H1 (cell line): ENCODE results near the gene C21orf91. TPM values are rescaled to one million over a fixed set of nuclear protein-coding genes. Genes with fewer than 3 reads are reported as not detected.

Experiments used
- CTCF ChIA-PET: fragments of 300-600 bp; sonication (Branson Sonifier 250); formaldehyde crosslinking; loops from one replicate; lab custom pipeline; 2021; ENCODE audit not compliant: partially characterized antibody; lab: Charles Lee
- POLR2A ChIA-PET: fragments of 300-600 bp; sonication (Branson Sonifier 250); formaldehyde crosslinking; loops from one replicate; lab custom pipeline; 2021; ENCODE audit warnings: inconsistent platforms; ENCODE audit not compliant: partially characterized antibody; lab: Charles Lee
- DNase-seq, 2 experiments: peaks; one replicate each; pipeline versions ENCODE4 v3.0.0 to v3.0.0-alpha.2; 2010 to 2022; ENCODE audit warnings: low spot score in 2 of 2, low read depth in 1 of 2, mixed read lengths in 1 of 2
- FAIRE-seq: peaks from 2 replicates; lab custom pipeline; 2011; peaks lifted over from hg19 to GRCh38; lab: Jason Lieb, UNC
- H2AFZ ChIP-seq: 2 replicates; pipeline ENCODE4 v1.8.1; 2012; ENCODE audit warnings: low read length, inconsistent platforms
- H2AK5ac ChIP-seq: 2 replicates; pipeline ENCODE4 v1.6.1; 2013; ENCODE audit warnings: low read depth, low read length
- H2BK120ac ChIP-seq: replicated peaks from 2 replicates; pipeline ENCODE3; 2013; ENCODE audit warnings: low read depth, low read length, inconsistent platforms
- H2BK12ac ChIP-seq: 2 replicates; pipeline ENCODE4 v1.6.1; 2013; ENCODE audit warnings: low read depth, low read length
- H2BK15ac ChIP-seq: 2 replicates; pipeline ENCODE4 v1.6.1; 2013; ENCODE audit warnings: low read length
- H2BK20ac ChIP-seq: 2 replicates; pipeline ENCODE4 v1.6.1; 2013; ENCODE audit warnings: low read length
- H2BK5ac ChIP-seq: 2 replicates; pipeline ENCODE4 v1.6.1; 2013; ENCODE audit warnings: low read depth, low read length
- H3K14ac ChIP-seq: 2 replicates; pipeline ENCODE4 v1.6.1; 2013; ENCODE audit warnings: inconsistent platforms; ENCODE audit not compliant: insufficient read length
- H3K18ac ChIP-seq: 2 replicates; pipeline ENCODE4 v1.6.1; 2013; ENCODE audit warnings: low read length; ENCODE audit errors: extremely low read depth
- H3K23ac ChIP-seq: 2 replicates; pipeline ENCODE4 v1.6.1; 2013; ENCODE audit warnings: inconsistent platforms; ENCODE audit not compliant: insufficient read length
- H3K23me2 ChIP-seq: 2 replicates; pipeline ENCODE4 v1.6.1; 2013; ENCODE audit warnings: low read depth, low read length
- H3K27ac ChIP-seq: 2 replicates; pipeline ENCODE4 v1.6.1; 2011; ENCODE audit warnings: low read depth, low read length, inconsistent platforms
- H3K27me3 ChIP-seq, 4 experiments: replicated peaks in 1 of 4; 1 replicate in 1 of 4; 2 replicates in 3 of 4; pipeline versions ENCODE4 v1.6.1 to v1.8.1; 2011 to 2013; ENCODE audit warnings: low read length in 3 of 4, mild to moderate bottlenecking in 3 of 4, inconsistent platforms in 2 of 4, mixed read lengths in 2 of 4, moderate library complexity in 1 of 4; ENCODE audit not compliant: control insufficient read depth in 3 of 4, insufficient read depth in 3 of 4; ENCODE audit errors: extremely low read depth in 1 of 4
- H3K36me3 ChIP-seq, 4 experiments: 2 replicates each; pipeline versions ENCODE4 v1.6.1 to v1.8.1; 2011 to 2013; ENCODE audit warnings: mild to moderate bottlenecking in 4 of 4, low read length in 3 of 4, moderate library complexity in 2 of 4, control low read depth in 1 of 4, inconsistent platforms in 1 of 4; ENCODE audit not compliant: insufficient read depth in 4 of 4, control insufficient read depth in 2 of 4
- H3K4ac ChIP-seq: replicated peaks from 2 replicates; pipeline ENCODE3; 2013; ENCODE audit warnings: low read length, low read depth, mixed read lengths, inconsistent platforms; ENCODE audit not compliant: insufficient read length
- H3K4me1 ChIP-seq, 4 experiments: replicated peaks in 1 of 4; 1 replicate in 1 of 4; 2 replicates in 3 of 4; pipeline versions ENCODE4 v1.6.1 to v1.8.1; 2011 to 2013; ENCODE audit warnings: low read length in 3 of 4, inconsistent platforms in 2 of 4, mixed read lengths in 1 of 4; ENCODE audit not compliant: insufficient read depth in 4 of 4, control insufficient read depth in 3 of 4
- H3K4me2 ChIP-seq, 2 experiments: 2 replicates each; pipeline versions ENCODE4 v1.6.1 to v1.8.1; 2011 to 2013; ENCODE audit warnings: low read depth in 2 of 2, low read length in 2 of 2, control low read depth in 1 of 2, inconsistent platforms in 1 of 2, mild to moderate bottlenecking in 1 of 2; ENCODE audit not compliant: insufficient read depth in 1 of 2
- H3K4me3 ChIP-seq, 4 experiments: fragments of 200-600, 300-600 bp in 1 of 4; sonication (generic), shearing (Covaris generic), sonication (Bioruptor Twin) in 1 of 4; 2 replicates each; pipeline versions ENCODE4 v1.5.1 to v1.8.1; 2011 to 2016; ENCODE audit warnings: low read length in 4 of 4, low read depth in 3 of 4, control low read depth in 2 of 4, inconsistent platforms in 2 of 4, mild to moderate bottlenecking in 2 of 4, mixed read lengths in 1 of 4, moderate library complexity in 1 of 4; ENCODE audit not compliant: insufficient read depth in 2 of 4; ENCODE audit errors: extremely low read depth in 1 of 4
- H3K56ac ChIP-seq: replicated peaks from 2 replicates; pipeline ENCODE3; 2013; ENCODE audit warnings: low read depth, mild to moderate bottlenecking, mixed read lengths, low read length, inconsistent platforms; ENCODE audit not compliant: insufficient read length
- H3K79me1 ChIP-seq: 2 replicates; pipeline ENCODE4 v1.6.1; 2013; ENCODE audit warnings: low read depth, low read length, control low read depth
- H3K79me2 ChIP-seq, 2 experiments: 2 replicates each; pipeline versions ENCODE4 v1.6.1 to v1.8.1; 2012 to 2013; ENCODE audit warnings: low read length in 2 of 2, mild to moderate bottlenecking in 2 of 2, inconsistent platforms in 1 of 2; ENCODE audit not compliant: insufficient read depth in 2 of 2, control insufficient read depth in 1 of 2
- H3K9ac ChIP-seq, 4 experiments: replicated peaks in 1 of 4; 1 replicate in 1 of 4; 2 replicates in 3 of 4; pipeline versions ENCODE4 v1.6.1 to v1.8.1; 2011 to 2013; ENCODE audit warnings: low read depth in 3 of 4, low read length in 3 of 4, control low read depth in 2 of 4, mild to moderate bottlenecking in 2 of 4, moderate library complexity in 2 of 4, inconsistent platforms in 1 of 4; ENCODE audit errors: extremely low read depth in 1 of 4
- H3K9me3 ChIP-seq, 2 experiments: 2 replicates each; pipeline versions ENCODE4 v1.6.1 to v1.8.1; 2012 to 2013; ENCODE audit warnings: mild to moderate bottlenecking in 2 of 2, moderate library complexity in 2 of 2, control low read depth in 1 of 2, inconsistent platforms in 1 of 2, low read depth in 1 of 2, low read length in 1 of 2, mixed read lengths in 1 of 2; ENCODE audit not compliant: insufficient read depth in 2 of 2
- H4K20me1 ChIP-seq, 2 experiments: replicated peaks in 1 of 2; 2 replicates each; pipeline versions ENCODE3 to v1.8.1; 2011 to 2013; ENCODE audit warnings: inconsistent platforms in 2 of 2, low read length in 2 of 2, mild to moderate bottlenecking in 1 of 2; ENCODE audit not compliant: insufficient read depth in 2 of 2, control insufficient read depth in 1 of 2
- H4K5ac ChIP-seq: 2 replicates; pipeline ENCODE4 v1.6.1; 2013; ENCODE audit warnings: low read length, low read depth, mixed read lengths, inconsistent platforms; ENCODE audit not compliant: insufficient read length
- H4K8ac ChIP-seq: 2 replicates; pipeline ENCODE4 v1.8.0; 2013; ENCODE audit warnings: mild to moderate bottlenecking, moderate library complexity, low read length, inconsistent platforms; ENCODE audit not compliant: insufficient read depth; ENCODE audit errors: extremely low read depth
- H4K91ac ChIP-seq: replicated peaks from 2 replicates; pipeline ENCODE3; 2013; ENCODE audit warnings: low read length, mixed read lengths, inconsistent platforms; ENCODE audit not compliant: insufficient read length
- BACH1 ChIP-seq: IDR thresholded peaks from 2 replicates; pipeline ENCODE4 v1.6.1; 2012; ENCODE audit warnings: low read length, improper control_type of control experiment
- CBX5 ChIP-seq: fragments of 300-800, 300-1000 bp; sonication (generic); IDR thresholded peaks from 2 replicates; pipeline ENCODE4 v1.7.1; 2016; ENCODE audit warnings: antibody characterized with exemption, low read length, low read depth
- CEBPB ChIP-seq: IDR thresholded peaks from 2 replicates; pipeline ENCODE4 v1.6.1; 2012; ENCODE audit warnings: low read depth, low read length
- CTBP2 ChIP-seq: IDR thresholded peaks from 2 replicates; pipeline ENCODE4 v1.7.0; 2011; ENCODE audit warnings: borderline replicate concordance, mild to moderate bottlenecking, moderate library complexity, mixed read lengths, low read length; ENCODE audit not compliant: insufficient read depth, insufficient read length
- HDAC6 ChIP-seq: IDR thresholded peaks from one replicate; pipeline ENCODE4 v1.7.1; 2012; ENCODE audit warnings: low read depth, mild to moderate bottlenecking, inconsistent platforms, low read length, moderate library complexity
- KDM1A ChIP-seq: fragments of 200-600, 300-600 bp; sonication (generic); IDR thresholded peaks from 2 replicates; pipeline ENCODE4 v1.7.1; 2016; ENCODE audit warnings: mild to moderate bottlenecking, low read length, borderline replicate concordance
- MAFK ChIP-seq: IDR thresholded peaks from 2 replicates; pipeline ENCODE4 v1.6.1; 2012; ENCODE audit warnings: low read depth, mild to moderate bottlenecking, improper control_type of control experiment, low read length
- NRF1 ChIP-seq: IDR thresholded peaks from 2 replicates; pipeline ENCODE4 v1.6.1; 2011; ENCODE audit warnings: mild to moderate bottlenecking, low read depth, low read length, improper control_type of control experiment
- RAD21 ChIP-seq, 2 experiments: IDR thresholded peaks in 1 of 2; conservative IDR thresholded peaks in 1 of 2; 2 replicates each; pipeline ENCODE4 v1.6.1; 2011; ENCODE audit warnings: low read depth in 2 of 2, low read length in 2 of 2, improper control_type of control experiment in 1 of 2, inconsistent platforms in 1 of 2, mild to moderate bottlenecking in 1 of 2, moderate library complexity in 1 of 2
- SAP30 ChIP-seq: fragments of 300-600 bp; sonication (generic); IDR thresholded peaks from 2 replicates; pipeline ENCODE4 v1.7.1; 2012; ENCODE audit warnings: low read length, moderate library complexity, mild to moderate bottlenecking, inconsistent platforms; ENCODE audit not compliant: insufficient read depth, insufficient replicate concordance
- SIX5 ChIP-seq: IDR thresholded peaks from 2 replicates; pipeline ENCODE4 v1.6.1; 2011; ENCODE audit warnings: mild to moderate bottlenecking, low read depth, low read length
- SP4 ChIP-seq: IDR thresholded peaks from 2 replicates; pipeline ENCODE4 v1.6.1; 2012; ENCODE audit warnings: low read length, inconsistent platforms
- TAF7 ChIP-seq: optimal IDR thresholded peaks from 2 replicates; pipeline ENCODE3; 2011; ENCODE audit warnings: low read depth, mild to moderate bottlenecking, inconsistent platforms, low read length, moderate library complexity, borderline replicate concordance
- TCF12 ChIP-seq: IDR thresholded peaks from 2 replicates; pipeline ENCODE4 v1.6.1; 2011; ENCODE audit warnings: low read depth, mild to moderate bottlenecking, low read length
- WGBS, 2 experiments: shearing (Covaris generic) in 1 of 2; methylation state at CpG; one replicate each; pipeline versions ENCODE4 v1.1.6 to v1.1.7; 2013 to 2015; ENCODE audit warnings: low lambda C conversion rate in 2 of 2, mixed read lengths in 2 of 2, inconsistent platforms in 1 of 2, low coverage in 1 of 2, missing lambda C conversion rate in 1 of 2; ENCODE audit not compliant: insufficient replicate concordance in 2 of 2, insufficient coverage in 1 of 2, insufficient read length in 1 of 2; ENCODE audit errors: extremely low coverage in 1 of 2, missing lambda C conversion rate in 1 of 2; 5-methylcytosine and 5-hydroxymethylcytosine counted together
- polyA plus RNA-seq, 7 experiments: library from polyadenylated mRNA; depleted of rRNA in 3 of 7; stranded (reverse) in 5 of 7; unstranded in 2 of 7; fragments of >200 nt in 5 of 7; fragments of 200-250 nt in 2 of 7; gene quantifications; 1 replicate in 5 of 7; 2 replicates in 1 of 7; 4 replicates in 1 of 7; pipeline versions ENCODE4 v1.2.1 to v1.2.3, GENCODE V29; 2011 to 2013; ENCODE audit warnings: missing spikeins in 2 of 7, mixed read lengths in 2 of 7
- total RNA-seq: library from RNA; stranded (reverse); fragmentation: NEBNext Ultra II Directional; extraction: Animal tissue kit (Norgen Biotek cat#: 25700); gene quantifications from 2 replicates; pipeline ENCODE4 v1.2.1, GENCODE V29; 2021

C21orf91 gene
- total and polyA plus RNA-seq, 2 of the 8 experiments (the other 6 are each of a cell fraction or from before 2014, with no cell fraction given), result 4.9 to 33.6 TPM

DNA sequence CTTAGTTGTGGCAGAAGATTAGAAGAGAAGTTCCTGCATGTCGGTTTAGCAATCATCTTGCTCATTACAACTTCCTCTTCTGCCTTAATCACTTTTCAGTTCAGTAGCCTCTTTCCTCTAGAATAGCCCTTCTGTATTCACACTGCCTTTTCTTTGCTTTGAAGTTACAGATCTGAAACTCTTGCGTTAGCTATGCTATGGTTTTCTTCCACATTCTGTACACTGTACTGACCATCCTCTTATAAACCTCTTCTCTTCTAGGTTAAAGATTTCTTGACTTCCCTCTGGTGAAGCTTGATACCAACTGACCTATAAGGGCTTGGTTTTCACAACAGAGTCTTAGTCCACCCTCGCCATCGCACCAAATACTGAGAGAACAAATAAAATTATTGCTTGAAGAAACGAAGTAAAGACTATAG, 35.0 kb downstream of the C21orf91 start:
- no peaks in the 10 kb centered on the region; a peak in 1 of 4 replicates for H3K9me3 ChIP-seq
- H3K56ac ChIP-seq, result no peak overlapping the region
- H3K36me3 ChIP-seq, result peaks cover 0 to 14% (median 2%) of the 10 kb centered on the region in 4 experiments; a peak in 4 of 8 replicates
- DNase-seq (no peak), FAIRE-seq (no peak)
- WGBS, 2 experiments, result 88% methylated on average over 5 of the region's 5 CpGs; no CpG with 5 or more reads in 1 of the 2 experiments
- no peak overlapping the region for H2AK5ac ChIP-seq
- no peaks in the 10 kb centered on the region for H3K79me1 ChIP-seq
- H3K23ac ChIP-seq, result no peak overlapping the region
- no peak overlapping the region for H2BK12ac ChIP-seq
- no peaks in the 10 kb centered on the region for H4K20me1 ChIP-seq
- H4K8ac ChIP-seq, result no peak overlapping the region
- H2BK5ac ChIP-seq, result no peak overlapping the region
- H3K4me1 ChIP-seq, result peaks cover 0 to 5% (median 0%) of the 10 kb centered on the region in 4 experiments; a peak in 3 of 7 replicates
- no peak overlapping the region for H2AFZ ChIP-seq
- ChIA-PET POLR2A (interaction anchor here (1.4 kb wide), 1 partner anchor 34 kb away, joined by 3 read pairs; no protein-coding TSS in a partner anchor), CTCF (no interaction called here)
- H3K27me3 ChIP-seq, result no peaks in the 10 kb centered on the region
- no peak overlapping the region for H4K5ac ChIP-seq
- H3K79me2 ChIP-seq, result no peaks in the 10 kb centered on the region
- no peaks in the 10 kb centered on the region for H3K23me2 ChIP-seq
- no peak overlapping the region for H3K4ac ChIP-seq
- no peak overlapping the region for H3K4me3 ChIP-seq
- no peak overlapping the region for H3K14ac ChIP-seq
- no peak overlapping the region for H3K18ac ChIP-seq
- no peak overlapping the region for H4K91ac ChIP-seq
- no peak overlapping the region for H3K9ac ChIP-seq
- H2BK120ac ChIP-seq, result no peak overlapping the region
- no peak overlapping the region for H2BK15ac ChIP-seq
- H2BK20ac ChIP-seq, result no peak overlapping the region
- no peak overlapping the region for H3K4me2 ChIP-seq
- H3K27ac ChIP-seq, result no peak overlapping the region
- TF ChIP-seq RAD21 (IDR thresholded peaks at IDR 0.05 in 1 of 2, conservative IDR thresholded peaks at IDR 0.05 in 1 of 2; ENCODE audit: low read depth in 2 of 2, low read length in 2 of 2), result no peak
- TF ChIP-seq CBX5, result no peak
- TF ChIP-seq KDM1A, result no peak
- TF ChIP-seq BACH1, result no peak
- TF ChIP-seq CEBPB, result no peak
- TF ChIP-seq TAF7, result no peak
- no peak for TF ChIP-seq NRF1
- no peak for TF ChIP-seq MAFK
- no peak for TF ChIP-seq SIX5
- no peak for TF ChIP-seq HDAC6
- no peak for TF ChIP-seq SP4
- TF ChIP-seq CTBP2, result no peak
- no peak for TF ChIP-seq TCF12
- no peak for TF ChIP-seq SAP30
